ENCODE measurements around the gene OR6C1. TPM values are rescaled to one million over a fixed set of nuclear protein-coding genes. Genes with fewer than 3 reads are reported as not detected.

Gene OR6C1
- not detected for total RNA-seq
- polyA plus RNA-seq, result not detected
- long read RNA-seq, donor 1, result 0 reads
- long read RNA-seq, donor 2, result 0 reads
- long read RNA-seq, donor 3, result 0 reads

DNA sequence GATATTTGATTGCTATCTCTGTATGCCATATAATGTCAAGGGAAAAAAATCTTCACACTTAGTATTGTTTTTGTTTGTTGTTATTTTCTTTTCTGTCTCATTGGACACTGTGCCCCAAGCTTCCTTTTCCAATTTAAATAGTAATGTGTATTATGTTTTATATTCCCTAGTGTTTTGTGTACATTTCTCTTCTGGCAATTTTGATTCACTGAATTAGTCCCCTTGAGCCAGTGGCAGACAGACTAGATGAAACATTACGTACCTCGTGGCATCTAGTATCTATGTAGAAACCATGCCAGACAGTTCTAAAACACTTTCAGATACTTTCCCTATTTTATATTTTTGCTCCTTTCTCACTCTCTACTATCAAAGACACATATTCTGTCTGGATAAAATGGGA is at the start of gene OR6C1:
Gene OR6C1, plus strand, starts transcription at position 301 of the 400 bp plus-strand sequence. CDS start 6,257 bp downstream, outside the sequence.
- WGBS, 4 donors, result 75 to 86% (median 82%) methylated on average over 2 of the region's 2 CpGs
- intact Hi-C loops (cut with DNase I), result no loop called here

DNA sequence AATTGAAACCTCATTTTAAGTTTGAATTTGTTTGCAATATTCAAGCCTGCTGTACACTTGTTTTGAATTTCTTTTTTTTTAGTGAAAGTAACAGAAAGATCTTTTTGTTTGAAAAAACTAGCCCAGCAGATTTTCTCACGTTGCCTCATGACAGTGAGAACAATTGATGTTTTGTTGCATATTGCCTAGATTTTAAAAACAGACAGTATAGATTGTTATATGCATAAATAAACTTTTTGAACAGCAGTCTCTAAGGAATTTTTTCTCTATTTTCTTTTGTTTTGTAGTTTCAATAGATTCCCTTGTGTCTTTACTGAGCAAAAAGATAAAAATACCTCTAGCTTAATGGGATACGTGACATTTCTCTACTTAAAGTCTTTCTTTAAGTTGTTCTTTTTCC is 33.2 kb upstream of the OR6C1 start:
- DNase-seq (no peak), ATAC-seq (no peak)
- H3K36me3 ChIP-seq, result no peaks in the 10 kb centered on the region
- H3K4me3 ChIP-seq, result no peak overlapping the region
- intact Hi-C loops (cut with DNase I), result no loop called here
- peaks cover 0 to 6% (median 0%) of the 10 kb centered on the region in 12 donors for H3K9me3 ChIP-seq
- no peak for TF ChIP-seq POLR2A (IDR thresholded peaks at IDR 0.05)
- TF ChIP-seq, protein P1, sequence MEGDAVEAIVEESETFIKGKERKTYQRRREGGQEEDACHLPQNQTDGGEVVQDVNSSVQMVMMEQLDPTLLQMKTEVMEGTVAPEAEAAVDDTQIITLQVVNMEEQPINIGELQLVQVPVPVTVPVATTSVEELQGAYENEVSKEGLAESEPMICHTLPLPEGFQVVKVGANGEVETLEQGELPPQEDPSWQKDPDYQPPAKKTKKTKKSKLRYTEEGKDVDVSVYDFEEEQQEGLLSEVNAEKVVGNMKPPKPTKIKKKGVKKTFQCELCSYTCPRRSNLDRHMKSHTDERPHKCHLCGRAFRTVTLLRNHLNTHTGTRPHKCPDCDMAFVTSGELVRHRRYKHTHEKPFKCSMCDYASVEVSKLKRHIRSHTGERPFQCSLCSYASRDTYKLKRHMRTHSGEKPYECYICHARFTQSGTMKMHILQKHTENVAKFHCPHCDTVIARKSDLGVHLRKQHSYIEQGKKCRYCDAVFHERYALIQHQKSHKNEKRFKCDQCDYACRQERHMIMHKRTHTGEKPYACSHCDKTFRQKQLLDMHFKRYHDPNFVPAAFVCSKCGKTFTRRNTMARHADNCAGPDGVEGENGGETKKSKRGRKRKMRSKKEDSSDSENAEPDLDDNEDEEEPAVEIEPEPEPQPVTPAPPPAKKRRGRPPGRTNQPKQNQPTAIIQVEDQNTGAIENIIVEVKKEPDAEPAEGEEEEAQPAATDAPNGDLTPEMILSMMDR (IDR thresholded peaks at IDR 0.05), result no peak
- peaks cover 0 to 3% (median 0%) of the 10 kb centered on the region in 9 donors for H3K27me3 ChIP-seq
- H3K27ac ChIP-seq, result no peak overlapping the region
- 52 to 63% (median 58%) methylated on average over 2 of the region's 2 CpGs for WGBS, 4 donors
- H3K4me1 ChIP-seq, result no peaks in the 10 kb centered on the region

More for the DNA sequence above, at the start of gene OR6C1:
- H3K36me3 ChIP-seq, result no peaks in the 10 kb centered on the region
- no peak for DNase-seq
- no peaks in the 10 kb centered on the region for H3K4me1 ChIP-seq
- no peak within 1 kb of the TSS for H3K27ac ChIP-seq
- no peak for ATAC-seq
- TF ChIP-seq, protein P1 (IDR thresholded peaks at IDR 0.05), result no peak
- TF ChIP-seq POLR2A (IDR thresholded peaks at IDR 0.05), result no peak
- no peak within 1 kb of the TSS for H3K4me3 ChIP-seq
- peaks cover 0 to 3% (median 0%) of the 10 kb centered on the region in 12 donors for H3K9me3 ChIP-seq
- H3K27me3 ChIP-seq, result no peaks in the 10 kb centered on the region

- intact Hi-C loops (cut with DNase I), result no loop called here
- H3K27ac ChIP-seq, result no peak overlapping the region
- no peak for ATAC-seq
- no peaks in the 10 kb centered on the region for H3K4me1 ChIP-seq
- H3K4me3 ChIP-seq, result no peak overlapping the region
- TF ChIP-seq POLR2A (IDR thresholded peaks at IDR 0.05), result no peak
- TF ChIP-seq, protein P1 (IDR thresholded peaks at IDR 0.05), result no peak
- 41 to 51% (median 42%) methylated on average over 2 of the region's 2 CpGs for WGBS, 4 donors
- H3K27me3 ChIP-seq, result peaks cover 0 to 2% (median 0%) of the 10 kb centered on the region in 9 donors
- no peaks in the 10 kb centered on the region for H3K9me3 ChIP-seq
- H3K36me3 ChIP-seq, result no peaks in the 10 kb centered on the region
- no peak for DNase-seq
These were observed 24.1 kb upstream of the OR6C1 start for GRCh38 chr12:55289999-55290398.

DNA sequence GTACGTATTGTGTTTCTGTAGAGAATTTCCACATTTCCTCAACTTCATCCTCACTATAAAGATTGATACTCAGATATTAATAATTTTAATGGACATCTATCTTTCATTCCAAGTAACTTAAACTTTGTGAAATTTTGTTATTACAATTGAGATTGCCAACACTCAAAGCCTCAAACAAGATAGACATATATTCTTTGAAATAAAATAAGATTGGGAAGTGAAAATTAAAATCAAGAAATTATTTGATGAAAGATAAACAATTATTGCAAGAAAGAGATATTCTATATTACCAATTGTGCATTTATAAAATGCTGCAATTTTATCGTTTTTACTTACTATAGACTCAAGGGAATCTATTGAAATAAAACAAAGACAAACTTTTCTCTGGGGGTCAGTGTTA is 17.7 kb upstream of the OR6C1 start, which contains the start of gene OR6C6:
Gene OR6C6, minus strand, starts transcription at position 101 of the 400 bp plus-strand sequence. CDS start 1,337 bp downstream, outside the sequence.
- no peaks in the 10 kb centered on the region for H3K36me3 ChIP-seq
- TF ChIP-seq, protein P1 (IDR thresholded peaks at IDR 0.05), result no peak
- TF ChIP-seq POLR2A (IDR thresholded peaks at IDR 0.05), result no peak
- no peak within 1 kb of the TSS for H3K27ac ChIP-seq
- H3K9me3 ChIP-seq, result peaks cover 0 to 12% (median 0%) of the 10 kb centered on the region in 12 donors
- intact Hi-C loops (cut with DNase I), result no loop called here
- no peaks in the 10 kb centered on the region for H3K27me3 ChIP-seq
- no peaks in the 10 kb centered on the region for H3K4me1 ChIP-seq
- H3K4me3 ChIP-seq, result no peak within 1 kb of the TSS
- DNase-seq (no peak), ATAC-seq (no peak)
- WGBS, 4 donors, result 69 to 78% (median 74%) methylated on average over 2 of the region's 2 CpGs

Measured in heart left ventricle (tissue), 16 donors.